GM21825 (cell line): ENCODE measurements around the gene CATSPER4.
"Not testable (repeated sequence)": the region's sequence is repeated elsewhere in the genome, so short reads cannot be mapped to it uniquely, and the experiment has no call there.

Source experiments
- ATAC-seq: cut with Tn5 transposase; IDR thresholded peaks from one replicate; pipeline ENCODE4 v1.9.1; 2021; ENCODE audit warnings: mild to moderate bottlenecking, moderate library complexity; ENCODE audit not compliant: unreplicated experiment

CATSPER4 gene

DNA sequence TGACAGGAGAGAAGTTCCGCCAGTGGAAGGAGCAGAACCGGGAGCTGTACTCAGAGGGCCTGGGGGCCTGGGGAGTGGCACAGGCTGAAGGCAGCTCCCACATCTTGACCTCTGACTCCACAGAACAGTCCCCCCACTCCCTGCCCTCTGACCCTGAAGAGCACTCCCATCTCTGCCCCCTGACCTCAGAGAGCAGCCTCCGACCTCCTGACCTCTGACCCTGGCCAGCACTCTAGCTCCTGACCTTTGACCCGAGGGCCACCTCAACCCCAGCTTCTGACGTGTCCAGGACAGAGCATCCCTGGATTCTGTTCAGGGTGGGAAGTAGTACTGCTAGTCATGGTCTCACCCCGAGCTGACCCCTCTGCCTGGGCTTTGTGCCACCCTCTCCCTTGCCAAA, 1.1 kb upstream of the CATSPER4 start:
- no peak for ATAC-seq

- ATAC-seq = no peak
Measured at GRCh38 chr1:26189751-26190275, 589 bp upstream of the CATSPER4 start.

- no peak for ATAC-seq
Measured at GRCh38 chr1:26191739-26192138, 1.3 kb downstream of the CATSPER4 start.

DNA sequence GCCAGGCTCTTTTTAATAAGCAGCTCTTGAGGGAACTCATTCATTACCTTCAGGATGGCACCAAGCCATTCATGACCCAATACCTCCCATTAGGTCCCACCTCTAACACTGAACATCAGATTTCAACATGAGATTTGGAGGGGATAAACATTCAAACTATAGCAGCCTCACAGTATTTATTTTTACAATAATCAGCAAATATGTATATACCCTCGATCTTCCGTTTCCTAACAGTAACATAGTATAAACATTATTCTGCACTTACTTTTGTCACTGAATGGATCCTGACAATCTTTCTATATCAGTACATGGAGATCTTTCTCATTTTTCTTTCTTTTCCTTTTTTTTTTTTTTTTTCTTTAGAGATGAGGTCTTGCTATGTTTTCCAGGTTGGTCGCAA, 5.4 kb downstream of the CATSPER4 start:
- no peak for ATAC-seq

- no peak for ATAC-seq
Measured at GRCh38 chr1:26197301-26197700, 6.9 kb downstream of the CATSPER4 start.

GRCh38 chr1:26197813-26198212, 7.4 kb downstream of the CATSPER4 start:
- ATAC-seq = no peak

DNA sequence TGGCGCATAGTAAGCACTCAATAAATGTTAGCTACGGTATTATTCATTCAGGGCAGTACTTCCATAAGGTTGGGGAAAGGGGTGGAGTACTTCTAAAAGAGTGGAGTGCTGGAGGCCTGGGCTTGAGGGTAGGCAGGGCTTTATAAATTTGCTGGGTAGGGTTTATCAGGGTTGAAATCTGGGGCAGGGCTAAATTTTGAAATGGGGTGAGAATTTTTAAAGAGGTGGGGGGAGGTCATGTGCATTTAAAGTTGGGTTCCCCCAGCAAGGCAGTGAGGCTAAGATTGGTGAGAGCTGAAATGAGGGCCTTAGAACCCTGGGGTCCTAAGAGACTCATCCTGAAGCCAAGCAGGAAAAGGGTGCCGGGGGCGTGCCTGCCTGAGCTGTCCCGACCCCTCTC, 10.0 kb downstream of the CATSPER4 start:
- ATAC-seq = no peak

DNA sequence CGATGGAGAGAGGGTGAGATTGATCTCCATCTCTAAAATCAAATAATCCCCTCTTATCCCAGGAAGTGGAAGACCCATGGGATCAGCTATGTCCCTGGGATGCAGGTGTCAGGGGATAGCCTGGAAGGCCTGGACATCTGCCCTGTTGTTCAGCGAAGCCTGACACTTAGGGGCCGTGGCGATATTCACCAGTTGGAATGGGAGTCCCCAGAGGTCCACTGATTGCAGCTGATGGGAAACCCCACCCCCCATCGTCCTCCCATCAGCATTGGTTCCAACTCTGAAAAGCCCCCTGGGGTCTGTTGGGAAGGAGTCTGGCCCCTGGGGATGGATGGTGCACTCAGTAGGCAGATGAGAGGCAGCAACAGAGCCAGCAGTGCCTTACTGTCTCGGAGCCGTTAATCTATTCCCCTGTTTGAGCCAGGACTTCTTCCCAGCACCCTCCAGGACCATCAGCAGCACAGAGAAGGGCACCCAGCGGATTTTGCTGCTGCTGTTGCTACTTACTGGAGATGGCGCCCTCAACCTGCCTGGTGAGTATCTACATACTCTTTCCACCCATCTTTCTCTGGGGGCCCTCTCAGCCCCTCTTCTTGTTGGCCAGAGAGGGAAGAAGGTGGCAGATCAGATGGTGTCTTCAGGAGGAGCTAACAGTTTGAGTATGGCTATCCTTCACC, 13.4 kb downstream of the CATSPER4 start:
- no peak for ATAC-seq

DNA sequence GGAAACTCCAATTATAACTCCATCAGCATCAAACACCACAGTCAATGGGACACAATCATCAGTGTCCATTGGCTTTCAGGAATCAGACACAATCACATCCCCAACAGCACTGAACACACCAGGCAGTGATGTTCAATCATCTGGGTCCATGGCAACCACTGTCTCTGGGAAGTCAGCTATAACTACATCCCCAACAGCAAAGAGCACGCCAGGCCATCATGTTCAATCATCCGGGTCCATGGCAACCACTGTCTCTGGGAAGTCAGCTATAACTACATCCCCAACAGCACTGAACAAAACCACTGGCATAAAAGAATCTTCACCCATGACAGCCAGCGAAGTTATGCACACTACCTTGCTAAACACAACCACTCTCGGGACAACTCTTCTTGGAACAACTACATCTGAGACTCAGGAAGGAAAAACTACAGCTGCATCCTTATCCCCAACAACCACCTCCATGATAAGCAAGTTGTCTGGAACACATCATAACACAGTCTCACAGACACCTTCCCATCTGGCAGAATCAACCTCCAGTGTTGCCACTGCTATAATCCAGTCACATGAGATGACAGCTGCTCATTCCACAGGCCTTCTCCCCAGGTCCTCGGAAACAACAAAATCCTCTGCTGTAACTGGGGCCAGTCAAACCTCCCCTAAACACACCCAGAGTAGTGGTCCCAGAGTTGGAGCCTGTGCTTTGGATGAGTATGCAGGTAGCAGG, 19.9 kb downstream of the CATSPER4 start:
- ATAC-seq = no peak

DNA sequence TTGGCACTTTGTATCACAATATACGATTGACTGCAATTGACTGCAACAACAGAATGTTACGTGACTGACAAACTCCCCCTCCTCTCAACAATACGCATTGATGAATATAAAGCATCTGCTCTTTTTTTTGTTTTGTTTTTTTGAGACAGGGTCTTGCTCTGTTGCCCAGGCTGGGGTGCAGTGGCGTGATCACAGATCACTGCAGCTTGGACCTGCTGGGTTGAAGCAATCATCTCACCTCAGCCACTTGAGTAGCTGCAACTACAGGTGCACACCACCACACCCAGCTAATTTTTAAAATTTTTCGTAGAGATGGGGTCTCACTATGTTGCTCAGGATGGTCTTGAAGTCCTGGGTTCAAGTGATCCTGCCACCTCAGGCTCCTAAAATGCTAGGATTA, 22.3 kb downstream of the CATSPER4 start:
- no peak for ATAC-seq

DNA sequence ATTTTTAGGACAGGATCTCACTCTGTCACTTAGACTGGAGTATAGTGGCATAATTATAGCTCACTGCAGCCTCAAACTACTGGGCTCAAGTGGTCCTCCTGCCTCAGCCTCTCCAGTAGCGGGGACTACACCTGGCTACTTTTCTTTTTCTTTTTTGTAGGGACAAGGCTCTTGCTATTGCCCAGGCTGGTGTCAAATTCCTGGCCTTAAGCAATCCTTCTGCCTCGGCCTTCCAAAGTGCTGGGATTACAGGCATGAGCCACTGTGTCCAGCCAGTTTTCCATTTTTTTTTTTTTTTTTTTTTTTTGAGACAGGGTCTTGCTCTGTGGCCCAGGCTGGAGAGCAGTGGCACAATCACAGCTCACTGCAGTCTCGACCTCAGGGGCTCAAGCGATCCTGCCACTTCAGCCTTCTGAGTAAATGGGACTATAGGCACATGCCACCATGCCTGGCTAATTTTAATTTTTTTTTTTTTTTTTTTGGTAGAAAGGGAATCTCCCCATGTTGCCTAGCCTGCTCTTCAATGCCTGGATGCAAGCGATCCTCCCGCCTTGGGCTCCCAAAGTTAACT, 23.0 kb downstream of the CATSPER4 start:
- no peak for ATAC-seq

DNA sequence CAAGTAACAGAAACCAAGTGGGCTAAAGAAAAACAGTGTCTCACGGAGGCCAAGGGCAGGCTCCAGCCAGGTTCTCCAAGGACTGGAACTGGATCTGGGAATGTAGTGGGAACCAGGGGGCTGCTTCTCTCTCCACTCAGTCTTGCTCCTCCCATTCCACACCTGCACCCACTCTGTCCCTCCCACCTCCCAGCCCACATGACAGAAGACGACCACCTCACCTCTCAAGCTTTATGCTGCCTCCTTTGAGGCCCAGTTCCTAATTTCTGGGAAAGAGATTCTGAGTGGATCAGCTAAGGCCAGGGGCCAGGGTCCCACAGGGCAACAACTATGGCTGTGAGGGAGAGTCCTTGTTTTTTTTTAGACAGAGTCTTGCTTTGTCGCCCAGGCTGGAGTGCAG, 24.8 kb downstream of the CATSPER4 start:
- ATAC-seq = no peak

GRCh38 chr1:26218906-26219494, 28.6 kb downstream of the CATSPER4 start:
- no peak for ATAC-seq

GRCh38 chr1:26220199-26220912, 30.0 kb downstream of the CATSPER4 start:
- ATAC-seq = no peak

DNA sequence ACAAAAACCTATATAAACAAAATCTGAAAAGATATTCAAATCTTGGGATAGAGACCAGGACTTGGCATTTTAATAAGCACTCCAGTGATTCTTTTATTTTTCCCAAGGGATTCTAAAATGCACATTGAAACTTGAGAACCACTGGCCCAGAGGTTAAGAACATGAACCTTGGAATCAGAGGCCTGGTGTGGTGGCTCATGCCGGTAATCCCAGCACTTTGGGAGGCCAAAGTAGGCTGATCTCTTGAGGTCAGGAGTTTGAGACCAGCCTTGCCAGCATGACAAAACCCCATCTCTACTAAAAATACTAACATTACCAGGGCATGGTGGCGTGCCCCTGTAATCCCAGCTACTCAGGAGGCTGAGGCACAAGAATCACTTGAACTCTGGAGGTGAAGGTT, 30.7 kb downstream of the CATSPER4 start:
- no peak for ATAC-seq

GRCh38 chr1:26224606-26225005, 34.2 kb downstream of the CATSPER4 start:
- no peak for ATAC-seq

- ATAC-seq = no peak
Measured at GRCh38 chr1:26225033-26225831, 34.8 kb downstream of the CATSPER4 start.

GRCh38 chr1:26230682-26231081, 40.3 kb downstream of the CATSPER4 start:
- not testable (repeated sequence) for ATAC-seq

GRCh38 chr1:26233903-26234643, 43.7 kb downstream of the CATSPER4 start, which contains the start of gene CEP85:
Gene CEP85 (plus strand): TSS chr1:26234200. CDS start chr1:26239784, 5,584 bp downstream.
- ATAC-seq = peak; percentile 80
